Rectal smooth muscle tissue (tissue), 1 donor: ENCODE measurements around the gene ARHGEF39.
"Not testable (repeated sequence)": the region's sequence is repeated elsewhere in the genome, so short reads cannot be mapped to it uniquely, and the experiment has no call there.

Experiments
- H3K27ac ChIP-seq: one replicate; pipeline ENCODE4 v1.7.0; 2013; ENCODE audit warnings: low read depth, low read length, inconsistent platforms
- H3K27me3 ChIP-seq: one replicate; pipeline ENCODE4 v1.7.0; 2013; ENCODE audit warnings: low read length; ENCODE audit not compliant: control insufficient read depth, insufficient read depth
- H3K36me3 ChIP-seq: one replicate; pipeline ENCODE4 v1.7.0; 2013; ENCODE audit warnings: low read length; ENCODE audit not compliant: control insufficient read depth, insufficient read depth
- H3K4me1 ChIP-seq: one replicate; pipeline ENCODE4 v1.7.0; 2013; ENCODE audit warnings: low read length; ENCODE audit not compliant: control insufficient read depth, insufficient read depth
- H3K4me3 ChIP-seq: one replicate; pipeline ENCODE4 v1.7.0; 2013; ENCODE audit warnings: low read length
- H3K9ac ChIP-seq: one replicate; pipeline ENCODE4 v1.7.0; 2013; ENCODE audit warnings: low read length

The ARHGEF39 gene

DNA sequence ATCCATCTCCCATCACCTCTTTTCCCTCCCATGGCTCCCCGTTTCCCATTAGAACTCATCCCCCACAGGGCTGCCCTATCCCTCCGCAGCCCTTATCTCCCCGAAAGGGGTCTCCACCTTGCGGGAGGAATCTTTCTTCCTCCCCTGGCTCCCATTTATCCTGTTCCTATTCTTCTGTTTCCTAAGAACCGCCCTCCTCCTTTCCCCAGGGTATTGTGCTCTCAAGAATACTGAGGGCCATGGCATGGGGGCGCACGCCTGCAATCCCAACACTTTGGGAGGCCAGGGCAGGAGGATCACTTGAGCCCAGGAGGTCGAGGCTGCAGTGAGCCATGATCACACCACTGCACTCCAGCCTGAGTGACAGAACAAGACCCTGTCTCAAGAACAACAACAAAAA is 47.4 kb downstream of the ARHGEF39 start:
- Histone ChIP-seq H3K27ac (no peak overlapping the region), H3K36me3 (no peaks in the 10 kb centered on the region), H3K9ac (no peak overlapping the region), H3K27me3 (no peaks in the 10 kb centered on the region), H3K4me3 (peak overlapping the region; percentile 73), H3K4me1 (no peaks in the 10 kb centered on the region)

- peak overlapping the region; percentile 36 for H3K9ac ChIP-seq
- H3K4me3 ChIP-seq = peak overlapping the region; percentile 73
- no peaks in the 10 kb centered on the region for H3K36me3 ChIP-seq
- no peaks in the 10 kb centered on the region for H3K27me3 ChIP-seq
- no peak overlapping the region for H3K27ac ChIP-seq
- no peaks in the 10 kb centered on the region for H3K4me1 ChIP-seq
Measured at GRCh38 chr9:35616681-35617459, 48.1 kb downstream of the ARHGEF39 start.

- H3K27me3 ChIP-seq = no peaks in the 10 kb centered on the region
- no peaks in the 10 kb centered on the region for H3K36me3 ChIP-seq
- H3K27ac ChIP-seq = no peak overlapping the region
- no peak overlapping the region for H3K4me3 ChIP-seq
- H3K9ac ChIP-seq = no peak overlapping the region
- H3K4me1 ChIP-seq = no peaks in the 10 kb centered on the region
Measured at GRCh38 chr9:35615981-35616680, 48.9 kb downstream of the ARHGEF39 start.

- Histone ChIP-seq H3K27ac (no peak overlapping the region), H3K27me3 (no peaks in the 10 kb centered on the region), H3K36me3 (peaks cover 10% of the 10 kb centered on the region), H3K4me3 (no peak overlapping the region), H3K4me1 (no peaks in the 10 kb centered on the region), H3K9ac (no peak overlapping the region)
Measured at GRCh38 chr9:35612843-35613242, 52.2 kb downstream of the ARHGEF39 start.

- not testable (repeated sequence) for H3K27me3 ChIP-seq, H3K27ac ChIP-seq, H3K4me3 ChIP-seq, H3K9ac ChIP-seq, H3K4me1 ChIP-seq
- H3K36me3 ChIP-seq = peaks cover 15% of the 10 kb centered on the region
Measured at GRCh38 chr9:35612066-35612465, 52.9 kb downstream of the ARHGEF39 start.

DNA sequence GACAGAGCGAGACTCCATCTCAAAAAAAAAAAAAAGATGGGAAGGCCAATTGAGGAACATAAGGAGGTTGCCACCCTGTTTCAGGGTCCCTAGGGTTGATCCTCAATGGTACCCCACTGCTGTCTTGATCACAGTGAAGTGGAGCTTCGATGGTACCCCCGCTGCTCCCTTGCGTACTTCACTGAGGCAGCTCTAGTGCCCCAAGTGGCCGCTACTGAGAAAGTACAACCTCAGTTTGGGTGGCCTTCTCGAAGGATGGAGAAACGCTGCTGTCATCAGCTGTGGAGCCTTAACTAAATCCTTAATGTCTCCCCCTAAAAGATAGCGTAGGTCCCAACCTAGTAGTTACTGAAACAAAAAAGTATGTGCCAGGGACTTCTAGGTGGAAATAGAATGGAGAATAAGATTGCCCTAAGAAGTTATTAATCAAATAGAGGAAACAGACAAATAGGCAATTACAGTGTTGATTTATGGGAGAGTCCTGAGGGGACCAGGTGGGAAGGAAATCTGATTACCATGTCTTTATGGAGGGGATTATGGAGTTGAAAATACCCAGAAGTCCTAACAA is 53.7 kb downstream of the ARHGEF39 start:
- no peak overlapping the region for H3K27ac ChIP-seq
- H3K27me3 ChIP-seq = no peaks in the 10 kb centered on the region
- H3K9ac ChIP-seq = no peak overlapping the region
- H3K4me1 ChIP-seq = peaks cover 6% of the 10 kb centered on the region
- H3K4me3 ChIP-seq = no peak overlapping the region
- H3K36me3 ChIP-seq = peaks cover 19% of the 10 kb centered on the region

- no peaks in the 10 kb centered on the region for H3K27me3 ChIP-seq
- no peak overlapping the region for H3K9ac ChIP-seq
- no peak overlapping the region for H3K4me3 ChIP-seq
- peaks cover 10% of the 10 kb centered on the region for H3K4me1 ChIP-seq
- peaks cover 19% of the 10 kb centered on the region for H3K36me3 ChIP-seq
- no peak overlapping the region for H3K27ac ChIP-seq
Measured at GRCh38 chr9:35609820-35610163, 55.2 kb downstream of the ARHGEF39 start.
